Hepatocyte (in vitro differentiated cells): Measurements from ENCODE around the gene THYN1. TPM values are rescaled to one million over a fixed set of nuclear protein-coding genes. Genes with fewer than 3 reads are reported as not detected.

Experiments used
- DNase-seq: peaks from one replicate; pipeline ENCODE4 v3.0.0-alpha.2; 2016; ENCODE audit warnings: low spot score
- H2AFZ ChIP-seq: fragments of 200-600 bp; sonication (generic); 2 replicates; pipeline ENCODE4 v1.6.0; 2016; ENCODE audit warnings: antibody characterized with exemption, mild to moderate bottlenecking
- H3K27ac ChIP-seq: fragments of 200-600 bp; sonication (generic); 2 replicates; pipeline ENCODE4 v1.5.1; 2016; ENCODE audit warnings: mild to moderate bottlenecking
- H3K27me3 ChIP-seq: fragments of 200-600 bp; sonication (generic); 2 replicates; pipeline ENCODE4 v1.6.1; 2016
- H3K36me3 ChIP-seq: fragments of 200-600 bp; sonication (generic); replicated peaks from 2 replicates; pipeline ENCODE4 v1.5.1; 2016; ENCODE audit warnings: low read depth; ENCODE audit not compliant: insufficient read depth
- H3K4me1 ChIP-seq: fragments of 200-600 bp; sonication (generic); 2 replicates; pipeline ENCODE4 v1.5.1; 2016; ENCODE audit warnings: mild to moderate bottlenecking, moderate library complexity; ENCODE audit not compliant: insufficient read depth
- H3K4me2 ChIP-seq: fragments of 200-600 bp; sonication (generic); 2 replicates; pipeline ENCODE4 v1.6.0; 2016
- H3K4me3 ChIP-seq: fragments of 200-600 bp; sonication (generic); 2 replicates; pipeline ENCODE4 v1.5.1; 2016; ENCODE audit warnings: mild to moderate bottlenecking
- H3K79me2 ChIP-seq: fragments of 200-600 bp; sonication (generic); 2 replicates; pipeline ENCODE4 v1.6.0; 2017; ENCODE audit warnings: mild to moderate bottlenecking
- H3K9me2 ChIP-seq: fragments of 200-600 bp; sonication (generic); replicated peaks from 2 replicates; pipeline ENCODE4 v1.6.0; 2017; ENCODE audit warnings: mild to moderate bottlenecking; ENCODE audit not compliant: insufficient read depth
- H3K9me3 ChIP-seq: fragments of 200-600 bp; sonication (generic); 2 replicates; pipeline ENCODE4 v1.5.1; 2016; ENCODE audit warnings: low read depth, mild to moderate bottlenecking
- H4K20me1 ChIP-seq: fragments of 200-600 bp; sonication (generic); 2 replicates; pipeline ENCODE4 v1.6.0; 2016; ENCODE audit warnings: mild to moderate bottlenecking; ENCODE audit not compliant: insufficient read depth, poor library complexity, severe bottlenecking
- EZH2 ChIP-seq: fragments of 200-600 bp; sonication (generic); IDR thresholded peaks from 2 replicates; pipeline ENCODE4 v1.6.1; 2016; ENCODE audit warnings: antibody characterized with exemption, mild to moderate bottlenecking, borderline replicate concordance
- EZH2phosphoT487 ChIP-seq: fragments of 200-600 bp; sonication (generic); IDR thresholded peaks from one replicate; pipeline ENCODE4 v1.6.1; 2018; ENCODE audit warnings: antibody characterized with exemption, mild to moderate bottlenecking, low read depth, moderate library complexity; ENCODE audit not compliant: unreplicated experiment, severe bottlenecking
- WGBS: methylation state at CpG from one replicate; pipeline ENCODE4 v1.1.6; 2016; ENCODE audit warnings: low lambda C conversion rate; ENCODE audit errors: missing lambda C conversion rate; 5-methylcytosine and 5-hydroxymethylcytosine counted together
- polyA plus RNA-seq: library from polyadenylated mRNA; unstranded; fragments of >200 nt; fragmentation: Nextera tagmentation; extraction: Ambion mirVana; gene quantifications from 2 replicates; pipeline ENCODE4 v1.2.1, GENCODE V29; 2016
- total RNA-seq: library from RNA; depleted of rRNA; stranded (reverse); fragments of >200 nt; gene quantifications from 2 replicates; pipeline ENCODE4 v1.2.3, GENCODE V29; 2014
- TF ChIP-seq, protein P1 (sequence below): fragments of 200-600 bp; sonication (generic); IDR thresholded peaks from 2 replicates; pipeline ENCODE4 v1.5.1; 2016; ENCODE audit warnings: antibody characterized with exemption, mild to moderate bottlenecking; ENCODE audit not compliant: poor library complexity

The THYN1 gene
- total and polyA plus RNA-seq, 2 experiments from 2014 or later = 45.7 to 59.8 TPM

DNA sequence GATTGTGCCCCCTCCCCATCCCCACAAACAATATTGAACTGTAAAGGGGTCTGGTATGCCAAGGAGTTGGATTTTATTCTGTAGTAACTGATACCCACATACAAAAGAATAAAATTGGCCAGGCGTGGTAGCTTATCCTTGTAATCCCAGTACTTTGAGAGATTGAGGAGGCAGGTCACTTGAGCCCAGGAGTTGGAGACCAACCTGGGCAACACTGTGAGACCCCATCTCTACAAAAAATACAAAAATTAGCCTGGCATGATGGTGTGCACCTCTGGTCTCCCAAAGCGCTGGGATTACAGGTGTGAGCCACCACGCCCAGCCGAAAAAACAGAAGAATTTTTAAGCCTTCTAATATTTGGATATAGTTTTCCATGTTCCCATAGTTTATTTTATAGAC, 18.8 kb upstream of the THYN1 start:
- Histone ChIP-seq H3K9me3 (no peaks in the 10 kb centered on the region), H3K4me3 (no peak overlapping the region), H3K36me3 (no peaks in the 10 kb centered on the region), H3K4me2 (no peak overlapping the region), H3K9me2 (no peaks in the 10 kb centered on the region), H3K79me2 (no peaks in the 10 kb centered on the region), H4K20me1 (no peaks in the 10 kb centered on the region), H2AFZ (no peak overlapping the region), H3K4me1 (peaks cover 8% of the 10 kb centered on the region), H3K27me3 (peaks cover 65% of the 10 kb centered on the region), H3K27ac (no peak overlapping the region)
- WGBS = 95% methylated on average over 4 of the region's 4 CpGs
- no peak for DNase-seq
- TF ChIP-seq EZH2phosphoT487 (no peak), EZH2 (no peak)
- TF ChIP-seq, protein P1, sequence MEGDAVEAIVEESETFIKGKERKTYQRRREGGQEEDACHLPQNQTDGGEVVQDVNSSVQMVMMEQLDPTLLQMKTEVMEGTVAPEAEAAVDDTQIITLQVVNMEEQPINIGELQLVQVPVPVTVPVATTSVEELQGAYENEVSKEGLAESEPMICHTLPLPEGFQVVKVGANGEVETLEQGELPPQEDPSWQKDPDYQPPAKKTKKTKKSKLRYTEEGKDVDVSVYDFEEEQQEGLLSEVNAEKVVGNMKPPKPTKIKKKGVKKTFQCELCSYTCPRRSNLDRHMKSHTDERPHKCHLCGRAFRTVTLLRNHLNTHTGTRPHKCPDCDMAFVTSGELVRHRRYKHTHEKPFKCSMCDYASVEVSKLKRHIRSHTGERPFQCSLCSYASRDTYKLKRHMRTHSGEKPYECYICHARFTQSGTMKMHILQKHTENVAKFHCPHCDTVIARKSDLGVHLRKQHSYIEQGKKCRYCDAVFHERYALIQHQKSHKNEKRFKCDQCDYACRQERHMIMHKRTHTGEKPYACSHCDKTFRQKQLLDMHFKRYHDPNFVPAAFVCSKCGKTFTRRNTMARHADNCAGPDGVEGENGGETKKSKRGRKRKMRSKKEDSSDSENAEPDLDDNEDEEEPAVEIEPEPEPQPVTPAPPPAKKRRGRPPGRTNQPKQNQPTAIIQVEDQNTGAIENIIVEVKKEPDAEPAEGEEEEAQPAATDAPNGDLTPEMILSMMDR = no peak

DNA sequence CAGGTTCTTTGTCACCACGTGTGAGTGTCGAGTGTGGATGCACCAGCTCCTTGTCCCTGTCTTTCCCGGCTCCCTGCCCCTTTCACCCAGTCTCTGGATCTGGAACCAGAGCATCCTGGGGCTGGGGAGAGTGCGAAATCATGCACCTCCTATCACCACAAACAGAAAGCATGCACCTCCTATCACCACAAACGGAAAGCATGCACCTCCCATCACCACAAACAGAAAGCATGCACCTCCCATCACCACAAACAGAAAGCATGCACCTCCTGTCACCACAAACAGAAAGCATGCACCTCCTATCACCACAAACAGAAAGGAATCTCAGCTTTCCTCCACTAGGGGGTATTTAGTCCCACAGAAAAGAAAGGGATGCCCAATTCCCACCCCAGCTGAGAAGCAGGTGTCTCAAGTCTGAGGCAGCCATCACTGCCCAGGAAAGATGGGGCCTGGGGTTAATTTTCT, 17.1 kb upstream of the THYN1 start:
- Histone ChIP-seq H2AFZ (no peak overlapping the region), H3K27ac (no peak overlapping the region), H3K4me2 (no peak overlapping the region), H3K4me3 (no peak overlapping the region), H3K36me3 (no peaks in the 10 kb centered on the region), H3K79me2 (no peaks in the 10 kb centered on the region), H4K20me1 (no peaks in the 10 kb centered on the region), H3K9me2 (no peaks in the 10 kb centered on the region), H3K4me1 (no peaks in the 10 kb centered on the region), H3K27me3 (peaks cover 48% of the 10 kb centered on the region), H3K9me3 (no peaks in the 10 kb centered on the region)
- DNase-seq = no peak
- 42% methylated on average over 4 of the region's 5 CpGs for WGBS
- TF ChIP-seq EZH2 = no peak
- no peak for TF ChIP-seq EZH2phosphoT487
- TF ChIP-seq, protein P1 = no peak

DNA sequence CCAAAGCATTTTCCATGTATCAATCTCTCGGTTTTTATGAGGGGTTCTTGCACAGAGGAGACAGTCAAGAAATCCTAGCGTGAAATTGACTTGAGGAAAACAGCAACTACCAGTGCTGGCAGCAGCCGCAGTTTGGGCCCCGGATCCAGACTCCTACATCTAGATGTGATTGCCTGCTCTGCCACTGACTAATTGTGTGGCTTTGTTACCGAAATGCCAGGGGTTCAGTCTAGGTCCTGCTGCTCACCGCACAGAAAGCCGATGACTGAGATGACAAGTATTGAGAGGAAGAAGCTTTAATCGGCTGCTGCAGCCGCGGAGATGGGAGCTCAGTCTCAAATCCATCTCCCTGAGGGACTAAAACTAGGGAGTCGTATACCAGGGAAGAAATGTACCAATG, 14.8 kb upstream of the THYN1 start:
- Histone ChIP-seq H3K9me2 (no peaks in the 10 kb centered on the region), H2AFZ (no peak overlapping the region), H4K20me1 (no peaks in the 10 kb centered on the region), H3K27me3 (peaks cover 25% of the 10 kb centered on the region), H3K9me3 (no peaks in the 10 kb centered on the region), H3K79me2 (no peaks in the 10 kb centered on the region), H3K4me3 (no peak overlapping the region), H3K4me1 (no peaks in the 10 kb centered on the region), H3K27ac (no peak overlapping the region), H3K4me2 (no peak overlapping the region), H3K36me3 (no peaks in the 10 kb centered on the region)
- no peak for DNase-seq
- no peak for TF ChIP-seq EZH2
- TF ChIP-seq EZH2phosphoT487 = no peak
- TF ChIP-seq, protein P1 = no peak
- WGBS = 90% methylated on average over 11 of the region's 11 CpGs

DNA sequence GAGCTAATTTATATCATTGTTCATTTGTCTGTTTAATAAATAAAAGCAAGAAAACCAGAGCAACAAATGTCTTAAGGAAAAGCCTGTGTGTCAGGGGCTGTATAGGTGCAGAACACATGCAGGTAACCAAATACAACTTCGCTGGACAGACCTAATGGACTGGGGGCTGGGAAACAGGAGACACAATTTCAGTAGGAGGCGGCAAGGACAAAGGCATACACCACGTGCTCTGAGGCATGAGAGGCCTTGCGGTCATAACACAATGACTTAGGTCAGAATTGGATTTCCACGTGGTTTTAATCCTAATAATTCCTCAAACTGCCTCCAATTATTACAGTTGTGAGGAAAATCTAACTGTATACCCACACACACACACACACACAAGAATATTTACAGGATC, 14.3 kb upstream of the THYN1 start:
- DNase-seq = no peak
- no peaks in the 10 kb centered on the region for H3K9me3 ChIP-seq
- H3K36me3 ChIP-seq = no peaks in the 10 kb centered on the region
- TF ChIP-seq EZH2phosphoT487 (no peak), EZH2 (no peak)
- TF ChIP-seq, protein P1 = no peak
- H2AFZ ChIP-seq = no peak overlapping the region
- no peak overlapping the region for H3K27ac ChIP-seq
- H3K27me3 ChIP-seq = peaks cover 20% of the 10 kb centered on the region
- WGBS = 64% methylated on average over 5 of the region's 5 CpGs
- no peaks in the 10 kb centered on the region for H4K20me1 ChIP-seq
- no peaks in the 10 kb centered on the region for H3K4me1 ChIP-seq
- no peak overlapping the region for H3K4me2 ChIP-seq
- H3K79me2 ChIP-seq = no peaks in the 10 kb centered on the region
- no peaks in the 10 kb centered on the region for H3K9me2 ChIP-seq
- H3K4me3 ChIP-seq = no peak overlapping the region
